B cell (primary cell): ENCODE data around the gene ARHGAP26. TPM values are rescaled to one million over a fixed set of nuclear protein-coding genes. Genes with fewer than 3 reads are reported as not detected.

Source experiments
- ATAC-seq: fragments of 200-7000 bp; cut with Tn5 transposase; one replicate; pipeline ENCODE4 v1.10.0; 2021; ENCODE audit warnings: low read depth, mild to moderate bottlenecking, moderate number of reproducible peaks, moderate library complexity
- CTCF ChIA-PET: fragments of 350-600 bp; sonication (Branson Sonifier 250); formaldehyde crosslinking; loops from one replicate; lab custom pipeline; 2021; ENCODE audit warnings: antibody characterized with exemption, inconsistent platforms; lab: Charles Lee
- POLR2A ChIA-PET: fragments of 350-600 bp; sonication (Branson Sonifier 250); formaldehyde crosslinking; loops from one replicate; lab custom pipeline; 2021; ENCODE audit warnings: antibody characterized with exemption; lab: Charles Lee
- DNase-seq: peaks from one replicate; pipeline ENCODE4 v3.0.0; 2013
- H2AFZ ChIP-seq: 2 replicates; pipeline ENCODE4 v1.6.1; 2012; ENCODE audit warnings: mild to moderate bottlenecking, low read depth, low read length; ENCODE audit not compliant: insufficient read depth, poor library complexity, severe bottlenecking
- H3K27ac ChIP-seq, 2 donors: 1 replicate in 1 of 2; 2 replicates in 1 of 2; pipeline ENCODE4 v1.5.1; 2012 to 2013; ENCODE audit warnings: low read length in 2 of 2, mild to moderate bottlenecking in 2 of 2, moderate library complexity in 1 of 2
- H3K27me3 ChIP-seq, 4 experiments: fragments of 200-600 bp in 1 of 4; sonication (generic) in 1 of 4; replicated peaks in 1 of 4; 1 replicate in 2 of 4; 2 replicates in 2 of 4; pipeline versions ENCODE4 v1.6.1 to v1.7.0; 2013 to 2016; ENCODE audit warnings: low read length in 3 of 4, mild to moderate bottlenecking in 2 of 4, mixed read lengths in 1 of 4, moderate library complexity in 1 of 4; ENCODE audit not compliant: insufficient read depth in 4 of 4, control insufficient read depth in 3 of 4; ENCODE audit errors: control extremely low read depth in 1 of 4
- H3K36me3 ChIP-seq, 2 experiments: replicated peaks in 1 of 2; 1 replicate in 1 of 2; 2 replicates in 1 of 2; pipeline versions ENCODE4 v1.6.1 to v1.7.1; 2013; ENCODE audit warnings: low read length in 1 of 2; ENCODE audit not compliant: insufficient read depth in 2 of 2, control insufficient read depth in 1 of 2; ENCODE audit errors: control extremely low read depth in 1 of 2, extremely low read depth in 1 of 2
- H3K4me1 ChIP-seq, 2 donors: fragments of 200-600 bp in 1 of 2; sonication (generic) in 1 of 2; 1 replicate in 1 of 2; 2 replicates in 1 of 2; pipeline versions ENCODE4 v1.5.1 to v1.6.1; 2013 to 2017; ENCODE audit warnings: low read length in 2 of 2; ENCODE audit not compliant: control insufficient read depth in 2 of 2, insufficient read depth in 2 of 2
- H3K4me2 ChIP-seq: replicated peaks from 2 replicates; pipeline ENCODE3; 2012; ENCODE audit warnings: mild to moderate bottlenecking, low read depth, low read length; ENCODE audit not compliant: poor library complexity, severe bottlenecking
- H3K4me3 ChIP-seq, 5 experiments: fragments of 200-600 bp in 1 of 5; sonication (generic) in 1 of 5; 1 replicate in 3 of 5; 2 replicates in 2 of 5; pipeline versions ENCODE4 v1.5.1 to v1.7.0; 2011 to 2016; ENCODE audit warnings: low read length in 4 of 5, mild to moderate bottlenecking in 4 of 5, low read depth in 2 of 5, control low read depth in 1 of 5, moderate library complexity in 1 of 5; ENCODE audit not compliant: insufficient read depth in 1 of 5; ENCODE audit errors: control extremely low read depth in 1 of 5, extremely low read depth in 1 of 5
- H3K79me2 ChIP-seq: fragments of 200-600 bp; sonication (generic); one replicate; pipeline ENCODE4 v1.6.0; 2016; ENCODE audit warnings: low read length; ENCODE audit not compliant: control insufficient read depth, insufficient read depth
- H3K9ac ChIP-seq: fragments of 200-600 bp; sonication (generic); 2 replicates; pipeline ENCODE4 v1.6.1; 2017; ENCODE audit warnings: mild to moderate bottlenecking, low read length, moderate library complexity
- H3K9me3 ChIP-seq, 3 donors: one replicate each; pipeline versions ENCODE4 v1.6.1 to v1.7.1; 2013; ENCODE audit warnings: low read length in 2 of 3; ENCODE audit not compliant: control insufficient read depth in 2 of 3, insufficient read depth in 1 of 3; ENCODE audit errors: control extremely low read depth in 1 of 3
- H4K20me1 ChIP-seq: 2 replicates; pipeline ENCODE4 v1.6.0; 2012; ENCODE audit warnings: mild to moderate bottlenecking, low read length; ENCODE audit not compliant: insufficient read depth, control insufficient read depth, poor library complexity, severe bottlenecking
- H3K27ac Mint-ChIP-seq: one replicate; pipeline ENCODE4 v1.8.0; 2021; ENCODE audit warnings: mixed read lengths
- H3K27me3 Mint-ChIP-seq: one replicate; pipeline ENCODE4 v1.8.0; 2021; ENCODE audit warnings: mixed read lengths
- H3K4me1 Mint-ChIP-seq: one replicate; pipeline ENCODE4 v1.8.0; 2021; ENCODE audit warnings: mixed read lengths
- H3K4me3 Mint-ChIP-seq: one replicate; pipeline ENCODE4 v1.8.0; 2021; ENCODE audit warnings: mixed read lengths
- H3K9me3 Mint-ChIP-seq: one replicate; pipeline ENCODE4 v1.8.0; 2022; ENCODE audit warnings: mixed read lengths; ENCODE audit not compliant: insufficient read depth
- EZH2 ChIP-seq: IDR thresholded peaks from 2 replicates; pipeline ENCODE4 v1.6.1; 2012; ENCODE audit warnings: borderline replicate concordance, low read depth, mild to moderate bottlenecking, moderate library complexity, low read length; ENCODE audit not compliant: insufficient read depth, poor library complexity, severe bottlenecking
- WGBS: methylation state at CpG from one replicate; pipeline ENCODE4 v1.1.5; 2013; ENCODE audit warnings: missing lambda C conversion rate; ENCODE audit not compliant: insufficient coverage; 5-methylcytosine and 5-hydroxymethylcytosine counted together
- intact Hi-C: fragments of 100-400 bp; cut with micrococcal nuclease; formaldehyde crosslinking; loops from one replicate; pipeline ENCODE4 v1.10.0; 2022
- polyA plus RNA-seq: library from polyadenylated mRNA; depleted of rRNA; stranded (reverse); fragments of >200 nt; gene quantifications from 2 replicates; pipeline ENCODE4 v1.2.3, GENCODE V29; 2012
- total RNA-seq, 2 donors: library from RNA; stranded (reverse); fragments of 120-200 nt in 1 of 2; gene quantifications; 1 replicate in 1 of 2; 2 replicates in 1 of 2; pipeline versions ENCODE4 v1.2.3 to v1.2.4, GENCODE V29; 2013 to 2022
- TF ChIP-seq, protein P1 (sequence below): fragments of 200-600 bp; IDR thresholded peaks from one replicate; pipeline ENCODE4 v1.8.0; 2022; ENCODE audit warnings: antibody characterized with exemption, mild to moderate bottlenecking

ARHGAP26 gene
- total and polyA plus RNA-seq, 2 donors (not counting 1 experiment from before 2014, with no cell fraction given): 1.8 to 22.5 TPM

DNA sequence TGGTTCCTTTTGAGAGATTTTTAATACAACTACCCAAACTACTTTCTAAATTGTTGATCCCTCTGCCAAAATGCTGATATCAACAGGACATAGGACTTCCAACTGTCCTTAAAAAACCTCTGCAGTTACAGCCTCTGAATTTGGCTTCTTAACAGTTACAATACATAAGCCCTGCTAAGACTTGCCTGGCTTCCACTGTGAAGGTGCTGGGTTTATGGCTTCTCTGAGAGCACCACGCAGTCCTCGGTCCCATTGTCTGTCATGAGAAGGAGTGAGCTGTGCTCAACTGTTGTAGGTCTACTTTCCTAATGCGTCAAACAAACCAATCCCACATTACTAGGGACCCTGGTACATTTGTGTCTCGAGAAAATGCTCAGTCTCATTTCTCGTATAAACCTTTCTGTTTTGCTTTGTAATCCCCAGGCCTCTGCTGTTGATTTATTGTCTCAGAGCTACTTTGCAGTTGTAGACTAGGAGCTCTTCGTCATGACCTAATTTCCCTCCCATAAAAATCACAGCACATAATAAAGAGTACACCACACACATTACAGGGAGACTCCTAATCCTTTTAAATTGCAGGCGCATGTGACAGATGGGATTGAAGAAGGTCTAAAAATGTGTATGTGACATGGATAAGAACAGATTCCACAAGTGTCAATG is 358.4 kb downstream of the ARHGAP26 start:
- no peaks in the 10 kb centered on the region for H3K79me2 ChIP-seq
- Mint-ChIP-seq H3K4me3 (no peak overlapping the region), H3K27ac (no peak overlapping the region), H3K9me3 (no peaks in the 10 kb centered on the region), H3K27me3 (no peaks in the 10 kb centered on the region), H3K4me1 (peaks cover 6% of the 10 kb centered on the region)
- no peak for ATAC-seq
- H3K27ac ChIP-seq: no peak overlapping the region
- no peak overlapping the region for H2AFZ ChIP-seq
- no peaks in the 10 kb centered on the region for H4K20me1 ChIP-seq
- H3K27me3 ChIP-seq: no peaks in the 10 kb centered on the region
- no peak overlapping the region for H3K4me2 ChIP-seq
- H3K9ac ChIP-seq: no peak overlapping the region
- no peaks in the 10 kb centered on the region for H3K36me3 ChIP-seq
- POLR2A ChIA-PET: no interaction called here
- 96% methylated on average over 5 of the region's 7 CpGs for WGBS
- CTCF ChIA-PET: interaction anchor here (1.5 to 1.6 kb wide), 2 partner anchors 7 to 18 kb away, joined by 3 read pairs; no protein-coding TSS in a partner anchor
- no peaks in the 10 kb centered on the region for H3K4me1 ChIP-seq
- no peaks in the 10 kb centered on the region for H3K9me3 ChIP-seq
- DNase-seq: no peak
- TF ChIP-seq, protein P1, sequence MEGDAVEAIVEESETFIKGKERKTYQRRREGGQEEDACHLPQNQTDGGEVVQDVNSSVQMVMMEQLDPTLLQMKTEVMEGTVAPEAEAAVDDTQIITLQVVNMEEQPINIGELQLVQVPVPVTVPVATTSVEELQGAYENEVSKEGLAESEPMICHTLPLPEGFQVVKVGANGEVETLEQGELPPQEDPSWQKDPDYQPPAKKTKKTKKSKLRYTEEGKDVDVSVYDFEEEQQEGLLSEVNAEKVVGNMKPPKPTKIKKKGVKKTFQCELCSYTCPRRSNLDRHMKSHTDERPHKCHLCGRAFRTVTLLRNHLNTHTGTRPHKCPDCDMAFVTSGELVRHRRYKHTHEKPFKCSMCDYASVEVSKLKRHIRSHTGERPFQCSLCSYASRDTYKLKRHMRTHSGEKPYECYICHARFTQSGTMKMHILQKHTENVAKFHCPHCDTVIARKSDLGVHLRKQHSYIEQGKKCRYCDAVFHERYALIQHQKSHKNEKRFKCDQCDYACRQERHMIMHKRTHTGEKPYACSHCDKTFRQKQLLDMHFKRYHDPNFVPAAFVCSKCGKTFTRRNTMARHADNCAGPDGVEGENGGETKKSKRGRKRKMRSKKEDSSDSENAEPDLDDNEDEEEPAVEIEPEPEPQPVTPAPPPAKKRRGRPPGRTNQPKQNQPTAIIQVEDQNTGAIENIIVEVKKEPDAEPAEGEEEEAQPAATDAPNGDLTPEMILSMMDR: no peak
- TF ChIP-seq EZH2: no peak
- no peak overlapping the region for H3K4me3 ChIP-seq
- intact Hi-C loops: no loop called here

DNA sequence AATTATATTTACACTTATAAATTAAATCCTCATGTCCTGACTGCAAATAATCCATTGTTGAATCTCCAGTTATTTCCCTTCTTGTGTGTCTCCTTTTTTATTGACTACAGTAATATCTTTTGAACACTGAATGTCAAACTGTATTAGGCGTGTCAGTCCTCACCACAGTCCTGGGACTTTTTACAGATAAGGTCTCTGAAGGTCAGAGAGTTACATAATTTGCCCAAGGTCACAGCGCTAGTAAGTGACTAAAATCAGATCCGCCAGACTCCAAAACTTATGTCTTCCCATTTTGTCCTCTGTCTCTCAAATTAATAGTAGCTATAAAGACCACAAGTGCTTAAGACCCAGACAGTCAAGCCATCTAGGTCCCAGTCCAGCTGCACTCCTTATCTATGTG is 359.0 kb downstream of the ARHGAP26 start:
- Mint-ChIP-seq H3K9me3 (no peaks in the 10 kb centered on the region), H3K4me3 (no peak overlapping the region), H3K27me3 (no peaks in the 10 kb centered on the region), H3K4me1 (peaks cover 6% of the 10 kb centered on the region), H3K27ac (no peak overlapping the region)
- Histone ChIP-seq H3K9ac (no peak overlapping the region), H3K4me2 (no peak overlapping the region), H3K27ac (no peak overlapping the region), H3K27me3 (no peaks in the 10 kb centered on the region), H3K79me2 (no peaks in the 10 kb centered on the region), H3K4me1 (no peaks in the 10 kb centered on the region), H2AFZ (no peak overlapping the region), H3K9me3 (no peaks in the 10 kb centered on the region), H3K4me3 (no peak overlapping the region), H3K36me3 (no peaks in the 10 kb centered on the region), H4K20me1 (no peaks in the 10 kb centered on the region)
- ATAC-seq (no peak), DNase-seq (no peak)
- TF ChIP-seq, protein P1: no peak
- no peak for TF ChIP-seq EZH2
- POLR2A ChIA-PET: no interaction called here
- intact Hi-C loops: no loop called here
- 100% methylated on average over 2 of the region's 3 CpGs for WGBS
- CTCF ChIA-PET: interaction anchor here (1.1 kb wide), 1 partner anchor 126 kb away, joined by 3 read pairs; no protein-coding TSS in a partner anchor
